WTC11 (cell line): ENCODE results near the gene CSTF1. TPM values are rescaled to one million over a fixed set of nuclear protein-coding genes. Genes with fewer than 3 reads are reported as not detected.

Experiments
- ATAC-seq: fragments of 200-7000 bp; cut with Tn5 transposase; 2 replicates; pipeline ENCODE4 v1.10.0; 2021; ENCODE audit warnings: mild to moderate bottlenecking, moderate library complexity
- CTCF ChIA-PET: fragments of 300-600 bp; sonication (Branson Sonifier 250); formaldehyde crosslinking; loops from one replicate; lab custom pipeline; 2021; ENCODE audit warnings: antibody characterized with exemption; lab: Charles Lee
- POLR2A ChIA-PET: fragments of 350-600 bp; sonication (Branson Sonifier 250); formaldehyde crosslinking; loops from one replicate; lab custom pipeline; 2021; ENCODE audit warnings: antibody characterized with exemption; lab: Charles Lee
- DNase-seq: peaks from one replicate; pipeline ENCODE4 v3.0.0; 2021; ENCODE audit warnings: low spot score
- H3K27ac Mint-ChIP-seq: 2 replicates; pipeline ENCODE4 v1.8.0; 2021; ENCODE audit warnings: mixed read lengths
- H3K27me3 Mint-ChIP-seq: 2 replicates; pipeline ENCODE4 v1.8.0; 2021; ENCODE audit warnings: low read depth, mild to moderate bottlenecking, moderate library complexity, mixed read lengths
- H3K36me3 Mint-ChIP-seq: 2 replicates; pipeline ENCODE4 v1.8.0; 2021; ENCODE audit warnings: mixed read lengths
- H3K4me1 Mint-ChIP-seq: 2 replicates; pipeline ENCODE4 v1.8.0; 2022; ENCODE audit warnings: mixed read lengths
- H3K4me3 Mint-ChIP-seq: 2 replicates; pipeline ENCODE4 v1.8.0; 2021; ENCODE audit warnings: mild to moderate bottlenecking, moderate library complexity, mixed read lengths
- H3K9me3 Mint-ChIP-seq: 2 replicates; pipeline ENCODE4 v1.8.0; 2021; ENCODE audit warnings: mixed read lengths
- CBFB ChIP-seq: sonication (generic); formaldehyde crosslinking; IDR thresholded peaks from 2 replicates; pipeline ENCODE4 v1.8.1; 2022; ENCODE audit warnings: mild to moderate bottlenecking, low read depth, missing genetic modification reagents
- ERG ChIP-seq: fragments of 250-450 bp; sonication (Bioruptor Pico); IDR thresholded peaks from 2 replicates; pipeline ENCODE4 v1.8.0; 2021; ENCODE audit warnings: mild to moderate bottlenecking
- GABPB1 ChIP-seq: sonication (generic); formaldehyde crosslinking; IDR thresholded peaks from 2 replicates; pipeline ENCODE4 v1.8.1; 2023; ENCODE audit warnings: mild to moderate bottlenecking, missing genetic modification reagents
- HMGXB4 ChIP-seq: sonication (generic); formaldehyde crosslinking; IDR thresholded peaks from 2 replicates; pipeline ENCODE4 v1.8.1; 2023; ENCODE audit warnings: mild to moderate bottlenecking, moderate library complexity, missing genetic modification reagents
- IRF1 ChIP-seq: sonication (generic); formaldehyde crosslinking; IDR thresholded peaks from 2 replicates; pipeline ENCODE4 v1.8.0; 2023; ENCODE audit warnings: missing genetic modification reagents
- JUN ChIP-seq: sonication (generic); formaldehyde crosslinking; IDR thresholded peaks from 2 replicates; pipeline ENCODE4 v1.8.0; 2023; ENCODE audit warnings: mild to moderate bottlenecking, missing genetic modification reagents
- RORB ChIP-seq: fragments of 250-450 bp; sonication (Bioruptor Pico); IDR thresholded peaks from 2 replicates; pipeline ENCODE4 v1.9.0; 2021; ENCODE audit warnings: mild to moderate bottlenecking
- SOX15 ChIP-seq: fragments of 250-450 bp; sonication (Bioruptor Pico); IDR thresholded peaks from 2 replicates; pipeline ENCODE4 v1.9.0; 2021; ENCODE audit warnings: mild to moderate bottlenecking
- SP1 ChIP-seq: sonication (generic); formaldehyde crosslinking; conservative IDR thresholded peaks from 2 replicates; pipeline ENCODE4 v1.8.1; 2022; ENCODE audit warnings: missing genetic modification reagents
- TP53 ChIP-seq: sonication (generic); formaldehyde crosslinking; IDR thresholded peaks from 2 replicates; pipeline ENCODE4 v1.8.1; 2023; ENCODE audit warnings: mild to moderate bottlenecking, missing genetic modification reagents
- ZNF121 ChIP-seq: sonication (generic); formaldehyde crosslinking; IDR thresholded peaks from 2 replicates; pipeline ENCODE4 v1.8.0; 2023; ENCODE audit warnings: missing genetic modification reagents
- ZNF138 ChIP-seq: sonication (generic); formaldehyde crosslinking; conservative IDR thresholded peaks from 2 replicates; pipeline ENCODE4 v1.8.1; 2022; ENCODE audit warnings: mild to moderate bottlenecking, moderate library complexity, missing genetic modification reagents
- ZNF396 ChIP-seq: fragments of 250-450 bp; sonication (Bioruptor Pico); IDR thresholded peaks from 2 replicates; pipeline ENCODE4 v1.8.0; 2021; ENCODE audit warnings: mild to moderate bottlenecking, moderate library complexity, borderline replicate concordance
- ZNF423 ChIP-seq: fragments of 250-450 bp; sonication (Bioruptor Pico); IDR thresholded peaks from 2 replicates; pipeline ENCODE4 v2.1.2; 2022; ENCODE audit warnings: mild to moderate bottlenecking, moderate library complexity
- ZNF512 ChIP-seq: sonication (generic); formaldehyde crosslinking; IDR thresholded peaks from 2 replicates; pipeline ENCODE4 v1.8.1; 2022; ENCODE audit warnings: missing genetic modification reagents, borderline replicate concordance
- ZSCAN18 ChIP-seq: fragments of 250-450 bp; sonication (Bioruptor Pico); IDR thresholded peaks from 2 replicates; pipeline ENCODE4 v2.1.2; 2022; ENCODE audit warnings: mild to moderate bottlenecking, moderate library complexity
- total RNA-seq: library from RNA; stranded (reverse); gene quantifications from 3 replicates; pipeline ENCODE4 v1.2.3, GENCODE V29; 2021

CSTF1 gene
- total RNA-seq, 1 experiment from 2014 or later: 58.5 TPM

GRCh38 chr20:56360133-56360907 lies 32.1 kb upstream of the CSTF1 start:
- CTCF ChIA-PET: interaction anchor here (1.4 kb wide), 1 partner anchor 16 kb away, joined by 6 read pairs; no protein-coding TSS in a partner anchor
- ATAC-seq (no peak), DNase-seq (no peak)
- Mint-ChIP-seq H3K27ac (peak overlapping the region; percentile 11; the same call in 1 of the 2 replicates), H3K4me1 (peaks cover 24% of the 10 kb centered on the region), H3K36me3 (no peaks in the 10 kb centered on the region; the same call in 1 of the 2 replicates), H3K27me3 (peaks cover 32% of the 10 kb centered on the region), H3K4me3 (peak overlapping the region; percentile 83), H3K9me3 (no peaks in the 10 kb centered on the region)
- TF ChIP-seq ZNF138 (CRISPR knock-in tag): no peak
- TF ChIP-seq GABPB1 (CRISPR knock-in tag): 0 out of 2 replicates have a peak, but pooled peaks have one; percentile 25
- POLR2A ChIA-PET: no interaction called here

- no peaks in the 10 kb centered on the region for H3K9me3 Mint-ChIP-seq
- peaks cover under 1% of the 10 kb centered on the region; the same call in 1 of the 2 replicates for H3K36me3 Mint-ChIP-seq
- H3K4me1 Mint-ChIP-seq: peaks cover 24% of the 10 kb centered on the region
- H3K4me3 Mint-ChIP-seq: peak overlapping the region; percentile 83; the same call in 1 of the 2 replicates
- DNase-seq (peak; percentile 14), ATAC-seq (no peak)
- ChIA-PET CTCF (no interaction called here), POLR2A (no interaction called here)
- TF ChIP-seq SOX15 (CRISPR knock-in tag): no peak
- TF ChIP-seq JUN (CRISPR knock-in tag): no peak
- no peak for TF ChIP-seq ZSCAN18 (CRISPR knock-in tag)
- TF ChIP-seq ZNF512: no peak
- no peak for TF ChIP-seq ZNF423 (CRISPR knock-in tag)
- no peak for TF ChIP-seq HMGXB4
- TF ChIP-seq RORB (CRISPR knock-in tag): no peak
- TF ChIP-seq SP1 (CRISPR knock-in tag): no peak
- no peak for TF ChIP-seq ZNF396 (CRISPR knock-in tag)
- TF ChIP-seq IRF1 (CRISPR knock-in tag): no peak
- no peak for TF ChIP-seq ERG (CRISPR knock-in tag)
- TF ChIP-seq ZNF138 (CRISPR knock-in tag): no peak
- TF ChIP-seq ZNF121 (CRISPR knock-in tag): no peak
- TF ChIP-seq TP53 (CRISPR knock-in tag): no peak
- no peak for TF ChIP-seq CBFB (CRISPR knock-in tag)
- TF ChIP-seq, all 79 proteins: peak for 0
- Mint-ChIP-seq H3K27ac (no peak overlapping the region; the same call in 1 of the 2 replicates), H3K27me3 (peaks cover 31% of the 10 kb centered on the region)
Measured at GRCh38 chr20:56360908-56361205, 31.6 kb upstream of the CSTF1 start.
